ENCODE data around the gene DOP1A.

Gene DOP1A

DNA sequence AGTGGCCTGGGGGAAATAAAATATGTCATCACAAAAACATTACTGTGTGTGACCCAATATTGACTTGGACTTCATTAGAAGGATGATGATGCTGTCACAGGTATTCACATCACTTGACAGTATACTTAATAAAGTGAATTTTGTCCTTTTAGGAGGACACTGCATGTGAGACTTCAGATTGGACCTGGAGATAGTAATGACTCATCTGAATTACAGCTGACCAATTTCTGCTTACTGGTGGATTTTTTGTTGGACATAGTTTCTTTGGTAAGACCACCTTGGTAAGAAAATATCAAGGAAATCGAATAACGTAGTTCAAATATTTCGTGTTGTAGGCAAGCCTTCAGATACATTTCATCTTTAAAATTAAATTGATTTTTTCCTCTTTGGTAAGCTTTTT lies 57.1 kb downstream of the DOP1A start:
- no peak for DNase-seq (ENCODE audit: low read depth)
- H3K4me3 ChIP-seq (ENCODE audit: control insufficient read depth, low read depth, low read length): no peak overlapping the region
- TF ChIP-seq, protein P1, sequence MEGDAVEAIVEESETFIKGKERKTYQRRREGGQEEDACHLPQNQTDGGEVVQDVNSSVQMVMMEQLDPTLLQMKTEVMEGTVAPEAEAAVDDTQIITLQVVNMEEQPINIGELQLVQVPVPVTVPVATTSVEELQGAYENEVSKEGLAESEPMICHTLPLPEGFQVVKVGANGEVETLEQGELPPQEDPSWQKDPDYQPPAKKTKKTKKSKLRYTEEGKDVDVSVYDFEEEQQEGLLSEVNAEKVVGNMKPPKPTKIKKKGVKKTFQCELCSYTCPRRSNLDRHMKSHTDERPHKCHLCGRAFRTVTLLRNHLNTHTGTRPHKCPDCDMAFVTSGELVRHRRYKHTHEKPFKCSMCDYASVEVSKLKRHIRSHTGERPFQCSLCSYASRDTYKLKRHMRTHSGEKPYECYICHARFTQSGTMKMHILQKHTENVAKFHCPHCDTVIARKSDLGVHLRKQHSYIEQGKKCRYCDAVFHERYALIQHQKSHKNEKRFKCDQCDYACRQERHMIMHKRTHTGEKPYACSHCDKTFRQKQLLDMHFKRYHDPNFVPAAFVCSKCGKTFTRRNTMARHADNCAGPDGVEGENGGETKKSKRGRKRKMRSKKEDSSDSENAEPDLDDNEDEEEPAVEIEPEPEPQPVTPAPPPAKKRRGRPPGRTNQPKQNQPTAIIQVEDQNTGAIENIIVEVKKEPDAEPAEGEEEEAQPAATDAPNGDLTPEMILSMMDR (IDR thresholded peaks at IDR 0.05; ENCODE audit: control insufficient read depth, insufficient read depth, low read depth, low read length, missing control alignments): no peak

DNA sequence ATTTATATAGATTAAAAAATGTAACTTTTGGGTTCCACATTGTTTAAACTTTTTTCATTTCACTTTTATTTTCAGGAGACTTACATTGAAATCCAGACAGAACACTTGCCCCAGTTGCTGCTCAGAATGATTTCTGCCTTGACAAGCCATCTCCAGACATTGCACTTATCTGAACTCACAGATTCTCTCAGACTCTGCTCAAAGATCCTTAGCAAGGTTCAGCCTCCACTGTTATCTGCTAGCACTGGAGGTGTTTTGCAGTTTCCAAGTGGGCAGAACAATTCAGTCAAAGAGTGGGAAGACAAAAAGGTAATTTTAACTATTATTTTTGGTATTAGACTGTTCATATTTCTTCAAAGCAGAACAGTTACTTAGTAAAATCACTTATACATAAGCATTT lies 58.0 kb downstream of the DOP1A start:
- no peak for DNase-seq (ENCODE audit: low read depth)
- H3K4me3 ChIP-seq (ENCODE audit: control insufficient read depth, low read depth, low read length): no peak overlapping the region
- TF ChIP-seq, protein P1 (IDR thresholded peaks at IDR 0.05; ENCODE audit: control insufficient read depth, insufficient read depth, low read depth, low read length, missing control alignments): no peak

DNA sequence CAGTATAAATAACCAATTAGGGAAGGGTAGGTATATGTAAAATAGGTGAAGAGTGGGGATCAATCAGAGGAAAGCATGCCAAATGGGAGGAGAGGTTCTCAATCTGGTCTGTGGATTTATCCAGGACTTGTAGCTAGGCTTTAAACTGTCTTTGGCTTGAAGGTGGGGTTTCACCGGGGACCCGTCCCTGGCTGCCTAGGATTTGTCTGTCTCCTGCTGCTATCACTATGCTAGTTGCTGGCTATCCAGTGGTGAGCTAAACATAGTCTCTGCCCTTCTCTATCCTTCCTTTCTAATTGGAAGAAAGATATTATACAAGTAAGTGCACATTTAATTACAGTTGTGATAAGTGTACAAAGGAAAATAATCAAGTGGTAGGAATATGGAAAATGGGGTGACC lies 58.8 kb downstream of the DOP1A start:
- DNase-seq (ENCODE audit: low read depth): no peak
- no peak overlapping the region for H3K4me3 ChIP-seq (ENCODE audit: control insufficient read depth, low read depth, low read length)
- TF ChIP-seq, protein P1 (IDR thresholded peaks at IDR 0.05; ENCODE audit: control insufficient read depth, insufficient read depth, low read depth, low read length, missing control alignments): no peak

DNA sequence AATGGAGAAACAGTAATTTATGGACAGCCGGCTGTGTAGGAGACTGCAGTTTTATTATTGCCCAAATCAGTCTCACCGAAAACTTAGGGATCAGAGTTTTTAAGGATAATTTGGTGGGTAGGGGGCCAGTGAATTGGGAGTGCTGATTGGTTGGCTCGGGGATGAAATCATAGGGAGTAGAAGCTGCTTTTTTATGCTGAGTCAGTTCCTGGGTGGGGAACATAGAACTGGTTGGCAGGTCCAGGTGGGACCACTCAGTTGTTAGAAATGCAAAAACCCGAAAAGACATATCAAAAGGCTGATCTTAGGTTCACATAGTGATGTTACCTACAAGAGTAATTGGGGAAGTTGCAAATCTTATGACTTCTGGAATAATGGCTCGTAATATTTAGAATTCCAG lies 59.3 kb downstream of the DOP1A start:
- H3K4me3 ChIP-seq (ENCODE audit: control insufficient read depth, low read depth, low read length): no peak overlapping the region
- TF ChIP-seq, protein P1 (IDR thresholded peaks at IDR 0.05; ENCODE audit: control insufficient read depth, insufficient read depth, low read depth, low read length, missing control alignments): no peak
- no peak for DNase-seq (ENCODE audit: low read depth)

DNA sequence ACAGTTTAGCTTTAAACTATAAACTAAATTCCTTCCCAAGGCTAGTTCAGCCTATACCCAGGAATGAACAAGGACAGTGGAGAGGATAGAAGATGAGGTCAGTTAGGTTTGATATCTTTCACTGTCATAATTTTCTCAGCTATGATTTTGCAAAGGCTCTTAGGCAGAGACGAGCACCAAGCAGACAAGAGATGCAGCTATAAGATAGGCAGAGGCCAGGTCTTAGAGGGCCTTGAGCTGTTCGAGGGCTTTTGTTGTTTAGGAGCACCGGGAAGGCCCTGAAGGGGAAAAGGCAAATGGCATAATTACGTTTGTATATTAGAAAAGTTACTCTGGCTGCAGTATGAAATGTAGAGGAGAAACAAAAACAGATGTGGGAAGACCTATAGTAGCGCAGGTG lies 59.8 kb downstream of the DOP1A start:
- H3K4me3 ChIP-seq (ENCODE audit: control insufficient read depth, low read depth, low read length): no peak overlapping the region
- TF ChIP-seq, protein P1 (IDR thresholded peaks at IDR 0.05; ENCODE audit: control insufficient read depth, insufficient read depth, low read depth, low read length, missing control alignments): no peak
- DNase-seq (ENCODE audit: low read depth): no peak

DNA sequence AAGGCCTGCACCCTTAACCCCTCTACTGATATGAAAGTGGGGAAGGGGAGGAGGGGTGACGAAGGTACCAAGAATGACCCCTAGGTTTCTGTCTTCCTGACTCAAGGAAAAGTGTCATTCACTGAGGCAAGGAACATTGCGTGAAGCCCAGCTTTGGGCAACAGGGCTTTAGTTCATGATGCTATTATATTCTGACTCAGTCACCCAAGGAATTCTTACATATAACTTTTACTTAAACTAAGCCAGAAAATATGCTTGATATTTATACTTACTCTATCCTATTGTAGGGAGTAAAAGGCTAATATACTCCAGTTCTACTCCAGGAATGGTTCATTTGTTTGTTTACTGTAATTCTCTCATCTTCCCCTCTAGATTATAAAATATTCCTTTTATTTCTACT lies 60.5 kb downstream of the DOP1A start:
- no peak overlapping the region for H3K4me3 ChIP-seq (ENCODE audit: control insufficient read depth, low read depth, low read length)
- TF ChIP-seq, protein P1 (IDR thresholded peaks at IDR 0.05; ENCODE audit: control insufficient read depth, insufficient read depth, low read depth, low read length, missing control alignments): no peak
- no peak for DNase-seq (ENCODE audit: low read depth)

DNA sequence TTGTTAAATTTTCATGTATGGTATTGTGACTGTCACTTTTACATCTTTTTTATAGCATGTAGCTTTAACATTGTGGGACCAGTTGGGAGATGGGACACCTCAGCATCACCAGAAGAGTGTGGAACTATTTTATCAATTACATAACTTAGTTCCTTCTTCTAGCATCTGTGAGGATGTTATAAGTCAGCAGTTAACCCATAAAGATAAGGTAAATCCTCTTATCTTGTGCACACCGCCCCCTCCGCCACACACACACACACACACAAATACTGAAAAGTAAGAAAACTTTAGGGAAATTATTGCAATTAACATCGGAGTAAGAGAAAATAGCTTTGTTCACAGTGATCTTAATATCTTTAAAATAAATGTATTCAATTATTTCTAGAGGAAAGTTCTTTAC lies 64.7 kb downstream of the DOP1A start:
- no peak for DNase-seq (ENCODE audit: low read depth)
- no peak overlapping the region for H3K4me3 ChIP-seq (ENCODE audit: control insufficient read depth, low read depth, low read length)
- TF ChIP-seq, protein P1 (IDR thresholded peaks at IDR 0.05; ENCODE audit: control insufficient read depth, insufficient read depth, low read depth, low read length, missing control alignments): no peak

All from AG09309 (cell line).